ENCODE data around the gene EGFLAM.

The EGFLAM gene

DNA sequence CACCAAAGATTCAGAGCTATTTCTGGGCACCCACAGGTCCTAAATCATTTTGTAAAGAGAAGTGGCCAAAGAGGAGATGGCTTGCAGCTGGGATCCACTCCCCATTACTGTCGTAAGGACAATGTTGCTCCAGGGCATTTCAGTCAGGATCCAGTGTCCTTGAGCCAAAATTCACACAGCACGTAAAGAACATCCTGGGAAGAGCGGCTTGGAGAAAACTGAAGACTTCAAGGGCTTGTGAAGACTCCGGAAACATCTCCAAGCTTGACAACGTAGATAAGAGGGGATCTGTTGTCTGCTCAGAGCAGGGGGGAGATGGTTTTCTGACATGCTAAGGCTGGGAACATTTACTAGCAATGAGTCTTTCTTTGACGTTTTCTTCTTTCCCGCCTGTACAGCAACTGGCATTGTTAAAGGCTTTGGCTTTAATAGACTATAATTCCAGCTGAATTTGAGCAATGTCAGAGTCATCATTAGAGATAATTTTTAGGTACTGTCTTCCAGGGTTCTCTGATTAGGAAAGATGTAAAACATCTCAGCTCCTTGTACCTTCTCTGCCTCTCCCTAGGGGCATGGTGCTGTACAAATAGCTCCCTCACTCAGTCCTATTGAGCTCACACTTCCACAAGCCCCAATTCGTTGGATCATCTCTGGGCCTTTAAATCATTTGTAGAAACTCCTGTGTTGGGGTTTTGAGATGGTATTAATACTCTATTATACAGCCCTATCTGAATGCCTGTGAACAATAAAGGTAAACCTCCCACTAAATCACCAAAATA lies 39.7 kb downstream of the EGFLAM start:
- no peaks in the 10 kb centered on the region for H3K27me3 ChIP-seq (ENCODE audit: control insufficient read depth in 1 of 2, insufficient read depth in 2 of 2, low read length in 2 of 2)
- no peak overlapping the region for H3K27ac ChIP-seq (ENCODE audit: low read depth, low read length)
- H3K9me3 ChIP-seq (ENCODE audit: low read length), result no peaks in the 10 kb centered on the region
- H3K9ac ChIP-seq (ENCODE audit: low read length), result no peak overlapping the region
- H3K4me3 ChIP-seq (ENCODE audit: low read depth in 1 of 2, low read length in 2 of 2), result no peak overlapping the region
- H3K36me3 ChIP-seq (ENCODE audit: insufficient read depth, low read length), result no peaks in the 10 kb centered on the region
- no peaks in the 10 kb centered on the region for H3K4me1 ChIP-seq (ENCODE audit: insufficient read depth, low read length)

GRCh38 chr5:38299585-38299984 lies 41.2 kb downstream of the EGFLAM start:
- no peak overlapping the region for H3K27ac ChIP-seq (ENCODE audit: low read depth, low read length)
- H3K9me3 ChIP-seq (ENCODE audit: low read length), result no peaks in the 10 kb centered on the region
- H3K27me3 ChIP-seq (ENCODE audit: control insufficient read depth in 1 of 2, insufficient read depth in 2 of 2, low read length in 2 of 2), result no peaks in the 10 kb centered on the region
- no peak overlapping the region for H3K4me3 ChIP-seq (ENCODE audit: low read depth in 1 of 2, low read length in 2 of 2)
- H3K9ac ChIP-seq (ENCODE audit: low read length), result no peak overlapping the region
- H3K36me3 ChIP-seq (ENCODE audit: insufficient read depth, low read length), result no peaks in the 10 kb centered on the region
- no peaks in the 10 kb centered on the region for H3K4me1 ChIP-seq (ENCODE audit: insufficient read depth, low read length)

DNA sequence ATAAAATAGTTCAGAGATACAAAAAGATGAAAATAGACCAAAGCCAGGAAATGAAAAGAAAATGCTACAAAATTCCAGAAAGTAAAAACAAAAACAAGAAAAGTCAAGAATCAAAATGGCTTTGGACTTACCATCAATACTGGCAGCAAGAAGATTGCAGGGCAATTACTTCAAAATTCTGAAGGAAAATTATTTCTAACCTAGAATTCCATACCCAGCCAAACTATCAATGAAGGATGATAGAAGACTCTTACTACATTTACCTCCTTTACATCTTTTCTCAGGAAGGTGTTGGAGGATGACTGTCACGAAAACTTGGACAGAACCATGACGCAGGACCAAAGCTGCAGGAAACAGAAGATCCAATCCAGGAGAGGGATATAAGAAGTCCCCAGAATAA lies 46.8 kb downstream of the EGFLAM start:
- Histone ChIP-seq H3K4me1 (ENCODE audit: insufficient read depth, low read length) (no peaks in the 10 kb centered on the region), H3K27me3 (ENCODE audit: control insufficient read depth in 1 of 2, insufficient read depth in 2 of 2, low read length in 2 of 2) (no peaks in the 10 kb centered on the region), H3K27ac (ENCODE audit: low read depth, low read length) (no peak overlapping the region), H3K36me3 (ENCODE audit: insufficient read depth, low read length) (no peaks in the 10 kb centered on the region), H3K9ac (ENCODE audit: low read length) (no peak overlapping the region), H3K4me3 (ENCODE audit: low read depth in 1 of 2, low read length in 2 of 2) (no peak overlapping the region), H3K9me3 (ENCODE audit: low read length) (no peaks in the 10 kb centered on the region)

- H3K27ac ChIP-seq (ENCODE audit: low read depth, low read length), result no peak overlapping the region
- no peaks in the 10 kb centered on the region for H3K27me3 ChIP-seq (ENCODE audit: control insufficient read depth in 1 of 2, insufficient read depth in 2 of 2, low read length in 2 of 2)
- no peak overlapping the region for H3K4me3 ChIP-seq (ENCODE audit: low read depth in 1 of 2, low read length in 2 of 2)
- no peak overlapping the region for H3K9ac ChIP-seq (ENCODE audit: low read length)
- no peaks in the 10 kb centered on the region for H3K36me3 ChIP-seq (ENCODE audit: insufficient read depth, low read length)
- no peaks in the 10 kb centered on the region for H3K4me1 ChIP-seq (ENCODE audit: insufficient read depth, low read length)
- H3K9me3 ChIP-seq (ENCODE audit: low read length), result no peaks in the 10 kb centered on the region
These were observed 49.5 kb downstream of the EGFLAM start for GRCh38 chr5:38307845-38308244.

- Histone ChIP-seq H3K9ac (ENCODE audit: low read length) (no peak overlapping the region), H3K4me1 (ENCODE audit: insufficient read depth, low read length) (no peaks in the 10 kb centered on the region), H3K9me3 (ENCODE audit: low read length) (no peaks in the 10 kb centered on the region), H3K27me3 (ENCODE audit: control insufficient read depth in 1 of 2, insufficient read depth in 2 of 2, low read length in 2 of 2) (no peaks in the 10 kb centered on the region), H3K27ac (ENCODE audit: low read depth, low read length) (no peak overlapping the region), H3K4me3 (ENCODE audit: low read depth in 1 of 2, low read length in 2 of 2) (no peak overlapping the region), H3K36me3 (ENCODE audit: insufficient read depth, low read length) (no peaks in the 10 kb centered on the region)
These were observed 58.3 kb downstream of the EGFLAM start for GRCh38 chr5:38316544-38317224.

DNA sequence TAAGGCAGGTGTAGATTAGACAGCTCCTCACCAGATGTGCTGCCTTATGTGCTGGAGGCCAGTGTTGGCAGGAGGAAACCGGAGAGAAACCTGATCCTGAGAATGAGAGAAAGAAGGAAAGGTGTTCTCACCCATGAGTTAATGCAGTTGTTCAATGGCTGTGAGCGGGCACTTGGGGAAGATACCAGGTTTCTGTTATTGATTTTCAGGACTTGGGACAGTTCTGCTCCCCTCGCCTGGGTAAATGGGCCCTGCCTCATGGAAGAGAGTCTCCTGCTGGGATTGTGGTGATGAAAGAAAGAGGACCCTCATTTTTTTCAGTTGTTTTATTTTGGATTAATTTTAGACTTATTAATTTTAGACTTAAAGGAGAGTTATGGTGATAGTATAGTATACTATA lies 59.5 kb downstream of the EGFLAM start:
- no peak overlapping the region for H3K4me3 ChIP-seq (ENCODE audit: low read depth in 1 of 2, low read length in 2 of 2)
- no peaks in the 10 kb centered on the region for H3K4me1 ChIP-seq (ENCODE audit: insufficient read depth, low read length)
- H3K27ac ChIP-seq (ENCODE audit: low read depth, low read length), result no peak overlapping the region
- H3K9ac ChIP-seq (ENCODE audit: low read length), result no peak overlapping the region
- H3K9me3 ChIP-seq (ENCODE audit: low read length), result no peaks in the 10 kb centered on the region
- H3K36me3 ChIP-seq (ENCODE audit: insufficient read depth, low read length), result no peaks in the 10 kb centered on the region
- H3K27me3 ChIP-seq (ENCODE audit: control insufficient read depth in 1 of 2, insufficient read depth in 2 of 2, low read length in 2 of 2), result no peaks in the 10 kb centered on the region

DNA sequence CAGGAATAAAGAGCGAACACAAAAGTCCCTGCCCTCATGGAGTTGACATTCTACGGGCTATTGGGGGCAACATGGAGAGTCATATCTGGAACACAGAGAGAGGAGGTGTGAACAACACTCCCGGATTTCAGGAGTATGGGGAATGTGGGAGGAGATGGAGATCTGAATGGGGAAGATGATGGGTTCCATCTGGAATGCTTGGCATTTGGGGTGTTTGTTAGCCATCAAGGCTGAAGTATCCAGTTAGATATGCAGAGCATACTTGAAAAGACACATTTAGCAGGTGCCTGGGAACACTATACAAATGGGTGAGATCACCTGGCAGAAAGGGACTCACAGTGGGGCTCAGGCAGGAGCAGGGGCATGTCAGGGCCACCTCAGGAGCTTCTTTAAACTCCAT lies 61.1 kb downstream of the EGFLAM start:
- Histone ChIP-seq H3K36me3 (ENCODE audit: insufficient read depth, low read length) (no peaks in the 10 kb centered on the region), H3K9ac (ENCODE audit: low read length) (no peak overlapping the region), H3K4me1 (ENCODE audit: insufficient read depth, low read length) (no peaks in the 10 kb centered on the region), H3K9me3 (ENCODE audit: low read length) (no peaks in the 10 kb centered on the region), H3K4me3 (ENCODE audit: low read depth in 1 of 2, low read length in 2 of 2) (no peak overlapping the region), H3K27ac (ENCODE audit: low read depth, low read length) (no peak overlapping the region), H3K27me3 (ENCODE audit: control insufficient read depth in 1 of 2, insufficient read depth in 2 of 2, low read length in 2 of 2) (no peaks in the 10 kb centered on the region)

DNA sequence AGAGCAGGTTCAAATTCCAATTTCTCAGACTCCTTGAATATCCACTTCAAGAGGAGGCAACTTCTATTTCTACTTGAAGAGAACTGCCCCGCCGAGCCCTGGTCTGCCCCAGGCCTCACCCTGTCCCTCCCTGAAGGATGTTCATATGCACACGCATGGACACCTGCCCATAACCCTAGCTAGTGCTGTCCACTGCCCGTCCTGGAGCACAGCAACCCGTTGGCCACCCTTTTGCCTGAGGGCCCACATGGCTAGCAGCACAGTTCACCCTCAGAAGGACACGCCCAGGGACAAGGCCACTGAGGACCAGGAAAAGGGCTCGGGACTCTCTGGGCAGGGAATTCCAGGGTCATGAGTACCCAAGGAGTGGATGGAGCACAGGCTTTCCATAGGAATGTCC lies 63.6 kb downstream of the EGFLAM start:
- Histone ChIP-seq H3K27ac (ENCODE audit: low read depth, low read length) (no peak overlapping the region), H3K9ac (ENCODE audit: low read length) (no peak overlapping the region), H3K27me3 (ENCODE audit: control insufficient read depth in 1 of 2, insufficient read depth in 2 of 2, low read length in 2 of 2) (no peaks in the 10 kb centered on the region), H3K36me3 (ENCODE audit: insufficient read depth, low read length) (no peaks in the 10 kb centered on the region), H3K4me1 (ENCODE audit: insufficient read depth, low read length) (no peaks in the 10 kb centered on the region), H3K4me3 (ENCODE audit: low read depth in 1 of 2, low read length in 2 of 2) (no peak overlapping the region), H3K9me3 (ENCODE audit: low read length) (no peaks in the 10 kb centered on the region)

DNA sequence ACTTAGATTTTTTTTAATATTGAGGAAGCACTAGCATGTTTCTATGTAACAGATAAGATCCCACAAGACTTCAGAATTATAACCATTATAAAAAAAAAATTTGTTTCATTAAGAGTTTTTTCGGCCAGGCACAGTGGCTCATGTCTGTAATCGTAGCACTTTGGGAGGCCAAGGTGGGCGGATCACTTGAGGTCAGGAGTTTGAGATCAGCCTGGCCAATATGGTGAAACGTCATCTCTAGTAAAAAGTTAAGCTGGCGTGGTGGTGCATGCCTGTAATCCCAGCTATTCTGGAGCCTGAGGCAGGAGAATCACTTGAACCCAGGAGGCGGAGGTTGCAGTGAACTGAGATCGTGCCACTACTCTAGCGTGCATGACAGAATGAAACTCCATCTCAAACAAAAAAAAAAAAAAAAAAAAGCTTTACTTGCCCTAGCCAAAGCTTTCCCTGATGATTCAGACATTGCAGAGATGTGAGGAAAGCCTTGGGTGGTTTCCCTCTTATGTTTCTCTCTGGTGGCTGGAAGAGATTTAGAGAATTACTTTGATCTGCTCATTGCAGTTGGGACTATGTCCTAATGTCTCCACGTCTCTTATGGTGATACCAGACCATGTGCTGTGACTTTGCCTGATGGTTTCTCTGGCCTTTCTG lies 65.4 kb downstream of the EGFLAM start:
- Histone ChIP-seq H3K4me1 (ENCODE audit: insufficient read depth, low read length) (no peaks in the 10 kb centered on the region), H3K36me3 (ENCODE audit: insufficient read depth, low read length) (no peaks in the 10 kb centered on the region), H3K27me3 (ENCODE audit: control insufficient read depth in 1 of 2, insufficient read depth in 2 of 2, low read length in 2 of 2) (no peaks in the 10 kb centered on the region), H3K9me3 (ENCODE audit: low read length) (no peaks in the 10 kb centered on the region), H3K4me3 (ENCODE audit: low read depth in 1 of 2, low read length in 2 of 2) (no peak overlapping the region), H3K27ac (ENCODE audit: low read depth, low read length) (no peak overlapping the region), H3K9ac (ENCODE audit: low read length) (no peak overlapping the region)

GRCh38 chr5:38329132-38329715 lies 70.9 kb downstream of the EGFLAM start:
- no peaks in the 10 kb centered on the region for H3K4me1 ChIP-seq (ENCODE audit: insufficient read depth, low read length)
- H3K9ac ChIP-seq (ENCODE audit: low read length), result no peak overlapping the region
- H3K4me3 ChIP-seq (ENCODE audit: low read depth in 1 of 2, low read length in 2 of 2), result no peak overlapping the region
- no peaks in the 10 kb centered on the region for H3K9me3 ChIP-seq (ENCODE audit: low read length)
- H3K36me3 ChIP-seq (ENCODE audit: insufficient read depth, low read length), result no peaks in the 10 kb centered on the region
- no peak overlapping the region for H3K27ac ChIP-seq (ENCODE audit: low read depth, low read length)
- no peaks in the 10 kb centered on the region for H3K27me3 ChIP-seq (ENCODE audit: control insufficient read depth in 1 of 2, insufficient read depth in 2 of 2, low read length in 2 of 2)

- H3K36me3 ChIP-seq (ENCODE audit: insufficient read depth, low read length), result no peaks in the 10 kb centered on the region
- H3K27me3 ChIP-seq (ENCODE audit: control insufficient read depth in 1 of 2, insufficient read depth in 2 of 2, low read length in 2 of 2), result no peaks in the 10 kb centered on the region
- no peaks in the 10 kb centered on the region for H3K4me1 ChIP-seq (ENCODE audit: insufficient read depth, low read length)
- H3K27ac ChIP-seq (ENCODE audit: low read depth, low read length), result no peak overlapping the region
- H3K4me3 ChIP-seq (ENCODE audit: low read depth in 1 of 2, low read length in 2 of 2), result no peak overlapping the region
- H3K9ac ChIP-seq (ENCODE audit: low read length), result no peak overlapping the region
- no peaks in the 10 kb centered on the region for H3K9me3 ChIP-seq (ENCODE audit: low read length)
These were observed 71.8 kb downstream of the EGFLAM start for GRCh38 chr5:38330207-38330606.

Measured in muscle layer of colon (tissue), 2 donors.